ENCODE results near the gene SNTG2.

SNTG2 gene

GRCh38 chr2:951224-952006 is 766 bp downstream of the SNTG2 start:
- DNase-seq (ENCODE audit: low read depth in 3 of 3, low spot score in 1 of 3), result no peak

GRCh38 chr2:953408-953807 is 2.8 kb downstream of the SNTG2 start:
- DNase-seq (ENCODE audit: low read depth in 3 of 3, low spot score in 1 of 3), result no peak

GRCh38 chr2:953975-954686 is 3.5 kb downstream of the SNTG2 start:
- no peak for DNase-seq (ENCODE audit: low read depth in 3 of 3, low spot score in 1 of 3)

- DNase-seq (ENCODE audit: low read depth in 3 of 3, low spot score in 1 of 3), result no peak
These were observed 4.0 kb downstream of the SNTG2 start for GRCh38 chr2:954687-955000.

GRCh38 chr2:955829-956731 is 5.4 kb downstream of the SNTG2 start:
- DNase-seq (ENCODE audit: low read depth in 3 of 3, low spot score in 1 of 3), result no peak

GRCh38 chr2:959457-959856 is 8.8 kb downstream of the SNTG2 start:
- no peak for DNase-seq (ENCODE audit: low read depth in 3 of 3, low spot score in 1 of 3)

- DNase-seq (ENCODE audit: low read depth in 3 of 3, low spot score in 1 of 3), result no peak
These were observed 9.6 kb downstream of the SNTG2 start for GRCh38 chr2:960061-960736.

GRCh38 chr2:961786-962185 is 11.1 kb downstream of the SNTG2 start:
- DNase-seq (ENCODE audit: low read depth in 3 of 3, low spot score in 1 of 3), result no peak

GRCh38 chr2:963876-964275 is 13.2 kb downstream of the SNTG2 start:
- no peak for DNase-seq (ENCODE audit: low read depth in 3 of 3, low spot score in 1 of 3)

GRCh38 chr2:964562-964961 is 13.9 kb downstream of the SNTG2 start:
- no peak for DNase-seq (ENCODE audit: low read depth in 3 of 3, low spot score in 1 of 3)

GRCh38 chr2:965640-966147 is 15.0 kb downstream of the SNTG2 start:
- no peak for DNase-seq (ENCODE audit: low read depth in 3 of 3, low spot score in 1 of 3)

- DNase-seq (ENCODE audit: low read depth in 3 of 3, low spot score in 1 of 3), result no peak
These were observed 22.5 kb downstream of the SNTG2 start for GRCh38 chr2:973129-973528.

- no peak for DNase-seq (ENCODE audit: low read depth in 3 of 3, low spot score in 1 of 3)
These were observed 23.4 kb downstream of the SNTG2 start for GRCh38 chr2:974054-974453.

GRCh38 chr2:974502-974901 is 23.9 kb downstream of the SNTG2 start:
- no peak for DNase-seq (ENCODE audit: low read depth in 3 of 3, low spot score in 1 of 3)

- DNase-seq (ENCODE audit: low read depth in 3 of 3, low spot score in 1 of 3), result no peak
These were observed 24.4 kb downstream of the SNTG2 start for GRCh38 chr2:975095-975494.

- DNase-seq (ENCODE audit: low read depth in 3 of 3, low spot score in 1 of 3), result no peak
These were observed 28.6 kb downstream of the SNTG2 start for GRCh38 chr2:979069-979928.

- no peak for DNase-seq (ENCODE audit: low read depth in 3 of 3, low spot score in 1 of 3)
These were observed 29.5 kb downstream of the SNTG2 start for GRCh38 chr2:980176-980575.

GRCh38 chr2:981258-981657 is 30.6 kb downstream of the SNTG2 start:
- no peak for DNase-seq (ENCODE audit: low read depth in 3 of 3, low spot score in 1 of 3)

GRCh38 chr2:981759-982158 is 31.1 kb downstream of the SNTG2 start:
- DNase-seq (ENCODE audit: low read depth in 3 of 3, low spot score in 1 of 3), result no peak

- DNase-seq (ENCODE audit: low read depth in 3 of 3, low spot score in 1 of 3), result no peak
These were observed 34.8 kb downstream of the SNTG2 start for GRCh38 chr2:985317-985898.

Measured in stimulated activated CD4-positive, alpha-beta T cell treated with anti-CD3 and anti-CD28 coated beads, TNF-alpha, amount 100 ng/mL, for 1 hour (primary cell).